Esophagus squamous epithelium (tissue), 4 donors: Measurements from ENCODE around the gene LRP8.

Experiments
- CTCF ChIP-seq, 6 experiments: fragments of 450-650 bp in 4 of 6; fragments of 200-600 bp in 2 of 6; sonication (generic) in 2 of 6; IDR thresholded peaks; one replicate each; pipeline ENCODE4 v1.5.1; 2016 to 2019; ENCODE audit warnings: antibody characterized with exemption in 6 of 6, mild to moderate bottlenecking in 4 of 6, moderate library complexity in 4 of 6
- POLR2A ChIP-seq, 4 donors: fragments of 450-650 bp; IDR thresholded peaks; one replicate each; pipeline ENCODE4 v1.6.1; 2017; ENCODE audit warnings: antibody characterized with exemption in 4 of 4, mild to moderate bottlenecking in 4 of 4, moderate library complexity in 3 of 4

GRCh38 chr1:53330819-53331218 lies 2.9 kb upstream of the LRP8 start:
- no peak for TF ChIP-seq CTCF (IDR thresholded peaks at IDR 0.05)
- no peak for TF ChIP-seq POLR2A (IDR thresholded peaks at IDR 0.05)
